ENCODE results near the gene TSPAN9. TPM values are rescaled to one million over a fixed set of nuclear protein-coding genes. Genes with fewer than 3 reads are reported as not detected.
A peak's percentile ranks its signal among the peaks of the same experiment; 100 is the strongest.

The TSPAN9 gene, protein sequence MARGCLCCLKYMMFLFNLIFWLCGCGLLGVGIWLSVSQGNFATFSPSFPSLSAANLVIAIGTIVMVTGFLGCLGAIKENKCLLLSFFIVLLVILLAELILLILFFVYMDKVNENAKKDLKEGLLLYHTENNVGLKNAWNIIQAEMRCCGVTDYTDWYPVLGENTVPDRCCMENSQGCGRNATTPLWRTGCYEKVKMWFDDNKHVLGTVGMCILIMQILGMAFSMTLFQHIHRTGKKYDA
- total RNA-seq: 74.1 and 83.7 TPM in 2 replicates

DNA sequence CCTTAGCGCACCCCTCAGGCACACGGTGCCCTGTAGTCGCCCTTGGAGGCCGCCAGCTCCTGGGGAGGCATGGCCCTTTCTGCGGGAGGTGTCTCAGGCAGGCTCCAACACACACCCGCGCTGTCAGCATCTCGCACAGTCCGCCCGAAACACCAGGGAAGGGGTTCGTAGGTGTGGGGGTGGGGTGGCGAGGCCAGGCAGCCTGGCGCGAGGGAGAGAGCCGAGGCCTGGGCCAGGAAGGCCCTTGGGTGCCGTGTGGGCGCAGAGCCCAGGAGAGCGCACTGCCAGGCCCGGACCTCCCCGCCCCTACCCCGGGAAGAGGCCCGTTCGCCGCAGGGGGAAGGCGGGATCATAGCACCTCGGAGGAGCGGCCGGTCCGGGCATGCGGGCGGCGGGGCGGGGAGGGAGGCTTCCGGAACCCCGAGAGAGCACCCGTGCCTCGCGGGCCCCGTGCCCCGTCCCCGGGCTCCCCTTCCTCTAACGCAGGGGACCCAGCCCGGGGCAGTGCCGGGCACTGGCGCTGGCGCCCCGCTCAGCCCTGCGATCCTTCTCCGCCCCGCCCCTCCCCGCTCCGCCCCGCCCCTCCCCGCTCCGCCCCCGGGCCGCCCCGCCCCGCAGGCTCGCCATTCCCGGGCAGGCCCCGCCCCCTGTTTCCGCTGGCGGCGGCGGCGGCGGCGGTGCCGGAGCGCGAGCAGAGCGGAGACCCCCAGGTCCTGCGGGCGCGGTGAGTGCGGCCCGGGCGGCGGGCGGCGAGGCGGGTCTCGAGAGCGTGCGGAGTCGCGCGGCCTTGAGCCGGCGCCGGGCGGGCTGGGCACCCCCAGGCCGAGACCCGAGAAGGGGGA, at the start of gene TSPAN9:
Gene TSPAN9, plus strand, starts transcription at position 650 of the 842 bp plus-strand sequence. CDS start 123,815 bp downstream, outside the sequence.
- peak; percentile 64 to 71 for DNase-seq (ENCODE audit: low read depth in 2 of 2)

DNA sequence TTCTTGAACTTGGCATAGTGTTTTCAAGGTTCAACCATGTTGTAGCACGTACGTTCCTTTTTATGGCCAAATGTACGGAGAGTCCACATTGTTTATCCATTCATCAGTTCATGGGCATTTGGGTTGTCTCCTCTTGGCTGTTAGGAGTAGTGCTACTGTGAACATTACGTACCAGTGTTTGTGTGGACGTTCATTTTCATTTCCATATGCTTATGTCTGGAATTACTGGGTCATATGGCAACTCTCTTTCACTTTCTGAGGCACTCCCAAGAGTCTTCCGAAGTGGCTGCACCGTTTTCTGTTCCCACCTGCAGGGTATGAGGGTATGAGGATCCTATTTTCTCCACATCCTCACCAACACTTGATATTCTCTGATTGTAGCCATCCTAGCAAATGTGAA, 49.1 kb upstream of the TSPAN9 start:
- no peak for DNase-seq (ENCODE audit: low read depth in 2 of 2)

DNA sequence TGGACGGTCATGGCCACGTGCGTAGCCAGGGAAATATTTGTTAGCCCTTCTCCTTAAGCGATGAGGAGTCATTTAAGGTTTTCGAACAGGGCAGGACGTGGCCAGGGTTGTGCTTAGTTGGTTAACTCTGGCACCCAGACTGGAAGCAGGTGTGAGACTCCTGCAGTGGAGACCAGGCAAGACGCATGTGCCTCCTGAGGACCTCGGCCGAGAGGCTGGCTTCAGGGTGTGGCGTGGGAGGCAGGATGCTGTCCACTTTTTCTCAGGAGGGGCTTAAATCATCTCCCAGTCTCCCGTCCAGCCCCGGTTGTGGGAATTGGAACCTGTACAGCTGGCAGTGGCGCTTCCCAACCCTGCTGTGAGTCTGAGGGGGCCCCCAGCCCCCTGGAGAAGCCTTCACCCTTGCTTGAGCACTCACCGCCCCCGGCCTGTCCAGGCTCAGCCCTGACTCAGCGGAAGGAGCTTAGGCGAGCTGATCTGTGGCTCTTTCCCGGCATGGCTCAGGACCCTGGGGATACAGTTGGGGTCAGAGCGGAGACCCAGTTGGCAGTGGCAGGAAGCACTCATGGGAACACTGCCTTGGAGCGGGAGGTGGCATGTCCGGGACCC, 46.3 kb upstream of the TSPAN9 start:
- no peak for DNase-seq (ENCODE audit: low read depth in 2 of 2)

DNA sequence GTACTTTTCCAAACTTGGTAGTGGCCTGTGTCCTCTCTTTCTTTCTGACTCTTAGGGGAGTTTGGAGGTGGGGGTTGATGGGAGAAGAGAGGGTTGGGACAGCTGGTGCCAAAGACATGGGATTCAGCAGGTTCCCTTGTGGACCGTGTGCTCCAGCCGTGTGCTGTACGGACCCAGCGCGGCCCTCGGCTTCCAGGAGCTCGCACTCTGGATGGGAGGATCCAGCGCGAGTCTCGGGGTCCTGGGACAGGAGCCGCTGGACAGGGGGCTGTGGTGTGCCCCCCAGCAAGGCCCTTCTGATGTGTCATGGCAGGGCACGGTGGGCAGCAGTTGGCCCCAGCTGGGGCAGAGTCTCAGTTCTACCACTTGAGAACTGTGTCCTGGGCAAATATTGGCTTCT, 45.0 kb upstream of the TSPAN9 start:
- DNase-seq (ENCODE audit: low read depth in 2 of 2): no peak

DNA sequence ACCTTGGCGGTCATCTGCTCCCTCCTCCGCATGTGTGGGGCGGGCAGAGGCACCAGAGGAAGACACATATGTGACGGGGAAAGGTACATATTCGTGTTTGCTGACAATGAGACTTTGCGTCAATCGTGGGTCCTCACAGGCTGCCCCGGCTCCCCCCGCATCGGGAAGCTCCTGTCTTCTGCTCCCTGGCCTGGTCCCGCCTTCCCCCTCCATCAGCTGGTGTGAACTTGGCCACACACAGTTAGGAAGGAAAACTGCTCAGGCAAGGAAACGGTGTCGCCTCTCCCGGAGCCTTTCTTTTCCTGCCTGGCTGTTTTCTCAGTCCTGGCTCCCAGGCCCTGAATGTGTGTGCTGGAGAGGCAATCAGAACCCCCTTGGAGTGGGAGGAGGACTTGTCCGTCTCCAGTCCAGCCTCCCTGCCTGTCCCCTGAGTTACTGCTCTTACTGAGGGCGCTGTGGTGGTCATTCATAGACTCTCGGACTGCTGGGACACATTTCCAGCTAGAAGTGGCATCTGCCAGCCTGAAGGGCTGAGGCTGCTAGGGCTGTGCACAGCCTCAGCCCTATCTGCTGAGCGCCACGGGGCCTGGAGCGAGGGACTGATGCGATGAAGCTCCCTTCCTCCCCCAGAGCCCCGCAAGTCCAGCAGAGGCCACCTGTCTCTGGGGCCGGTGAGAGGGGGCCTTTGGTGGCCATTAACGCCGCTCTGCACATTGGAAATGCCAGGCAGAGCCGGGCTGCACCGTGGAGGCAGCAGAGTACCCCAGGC, 44.2 kb upstream of the TSPAN9 start:
- peak; percentile 52 to 82 for DNase-seq (ENCODE audit: low read depth in 2 of 2)

DNA sequence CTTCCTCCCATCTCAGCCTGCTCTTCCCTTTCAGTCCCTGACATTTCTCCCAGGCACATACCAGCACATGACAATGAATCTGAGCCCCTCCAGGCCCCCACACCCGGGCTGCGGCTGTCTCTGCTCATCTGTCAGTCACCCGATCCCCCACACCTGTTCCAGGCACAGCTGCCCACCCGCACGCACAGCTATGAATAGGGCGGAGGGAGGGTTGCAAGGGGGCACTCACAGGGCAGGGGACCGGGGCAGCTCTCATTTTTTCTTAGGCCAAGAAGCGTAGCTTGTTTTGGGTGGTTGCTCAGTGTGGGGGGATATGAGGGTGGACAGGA, 43.7 kb upstream of the TSPAN9 start:
- DNase-seq (ENCODE audit: low read depth in 2 of 2): no peak

DNA sequence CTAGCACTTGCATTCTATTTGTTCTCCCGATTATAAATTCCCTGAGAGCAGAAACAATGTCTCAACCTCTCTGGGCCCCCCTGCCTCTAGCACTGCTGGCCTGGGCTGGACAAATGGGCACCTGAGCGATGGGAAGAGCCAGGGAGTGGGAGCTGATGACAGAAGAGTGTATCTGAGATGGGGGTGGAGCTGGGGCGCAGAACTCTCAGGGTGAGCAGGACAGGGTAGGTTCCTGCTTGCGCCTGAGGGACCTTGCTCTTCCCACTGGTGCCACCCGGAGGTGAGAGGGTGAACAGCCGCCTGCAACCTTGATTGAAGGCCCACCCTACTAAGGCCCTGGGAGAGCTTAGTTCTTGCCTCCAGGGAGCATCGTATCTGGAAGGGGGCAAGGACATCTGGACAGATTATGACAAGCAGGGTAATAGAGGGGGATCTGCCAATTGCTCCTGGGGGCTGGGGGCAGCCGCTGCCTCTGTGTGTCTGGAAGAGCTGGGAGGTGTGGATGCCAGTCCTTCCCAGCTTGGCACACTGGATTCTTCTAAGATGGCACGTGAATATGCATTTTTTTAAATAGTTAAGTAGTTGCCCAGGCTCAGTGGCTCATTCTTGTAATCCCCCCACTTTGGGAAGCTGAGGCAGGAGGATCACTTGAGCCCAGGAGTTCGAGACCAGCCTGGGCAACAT, 43.0 kb upstream of the TSPAN9 start:
- peak; percentile 76 to 89 for DNase-seq (ENCODE audit: low read depth in 2 of 2)

DNA sequence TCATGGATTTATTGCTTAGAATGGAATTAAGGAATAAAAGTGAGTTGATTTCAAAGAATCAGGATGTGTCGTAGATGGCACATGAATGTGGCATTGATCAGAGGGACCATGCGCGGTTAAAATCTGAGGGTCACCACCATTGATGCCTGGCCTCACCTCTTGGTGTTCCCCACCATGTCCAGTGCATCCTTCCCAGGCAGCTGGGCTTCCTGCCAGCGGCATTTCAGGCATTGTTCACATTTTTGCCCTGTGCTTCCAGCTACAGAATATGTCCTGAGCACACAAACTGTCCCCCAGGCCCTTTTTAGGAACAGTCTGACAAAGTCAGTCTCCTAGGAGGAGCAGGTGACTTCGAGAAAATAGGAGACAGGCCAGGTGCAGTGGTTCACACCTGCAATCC, 42.0 kb upstream of the TSPAN9 start:
- DNase-seq (ENCODE audit: low read depth in 2 of 2): peak in 1 of 2 donors; percentile 79

DNA sequence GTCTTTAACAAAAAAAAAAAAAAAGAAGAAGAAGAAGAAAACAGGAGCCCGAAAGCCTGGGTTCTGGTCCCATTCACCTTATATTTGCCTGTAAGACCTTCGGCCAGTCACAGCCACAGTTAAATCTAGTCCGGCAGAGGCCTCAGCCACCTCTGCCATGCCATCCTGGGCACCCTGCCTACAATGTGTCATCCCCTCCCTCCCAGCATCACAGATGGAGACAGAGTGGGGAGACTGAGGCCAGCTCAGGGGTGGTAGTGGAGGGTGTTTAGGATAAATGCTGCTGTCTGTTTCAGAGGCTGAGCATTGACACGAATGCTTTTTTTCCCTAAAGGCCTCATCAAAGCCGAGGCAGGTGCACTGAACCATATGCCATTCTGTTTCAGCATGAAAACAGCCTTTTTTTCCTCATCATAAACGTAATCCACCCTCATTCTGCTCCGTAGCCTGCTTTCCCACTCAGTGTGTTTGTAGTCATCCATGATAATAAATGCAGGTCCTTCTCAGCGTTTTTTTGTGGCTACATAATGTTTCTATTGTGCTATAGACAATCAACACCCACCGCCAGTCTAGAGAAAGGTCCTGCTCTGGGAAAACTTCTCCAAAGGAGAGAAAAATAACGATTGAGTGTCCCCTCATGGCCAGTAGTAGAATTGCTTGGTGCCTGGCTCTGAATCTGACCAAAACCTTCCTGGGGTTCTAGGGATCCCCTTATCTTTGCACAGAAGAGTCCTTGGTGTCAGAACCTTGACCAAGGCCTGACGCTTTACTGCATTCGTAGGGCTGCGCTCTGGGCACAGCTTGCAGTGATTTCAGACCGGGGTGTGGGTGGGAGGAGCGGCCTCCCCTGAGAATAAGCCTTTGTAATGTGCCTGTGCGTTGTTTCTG, 41.1 kb upstream of the TSPAN9 start:
- DNase-seq (ENCODE audit: low read depth in 2 of 2): peak; percentile 55 to 56

DNA sequence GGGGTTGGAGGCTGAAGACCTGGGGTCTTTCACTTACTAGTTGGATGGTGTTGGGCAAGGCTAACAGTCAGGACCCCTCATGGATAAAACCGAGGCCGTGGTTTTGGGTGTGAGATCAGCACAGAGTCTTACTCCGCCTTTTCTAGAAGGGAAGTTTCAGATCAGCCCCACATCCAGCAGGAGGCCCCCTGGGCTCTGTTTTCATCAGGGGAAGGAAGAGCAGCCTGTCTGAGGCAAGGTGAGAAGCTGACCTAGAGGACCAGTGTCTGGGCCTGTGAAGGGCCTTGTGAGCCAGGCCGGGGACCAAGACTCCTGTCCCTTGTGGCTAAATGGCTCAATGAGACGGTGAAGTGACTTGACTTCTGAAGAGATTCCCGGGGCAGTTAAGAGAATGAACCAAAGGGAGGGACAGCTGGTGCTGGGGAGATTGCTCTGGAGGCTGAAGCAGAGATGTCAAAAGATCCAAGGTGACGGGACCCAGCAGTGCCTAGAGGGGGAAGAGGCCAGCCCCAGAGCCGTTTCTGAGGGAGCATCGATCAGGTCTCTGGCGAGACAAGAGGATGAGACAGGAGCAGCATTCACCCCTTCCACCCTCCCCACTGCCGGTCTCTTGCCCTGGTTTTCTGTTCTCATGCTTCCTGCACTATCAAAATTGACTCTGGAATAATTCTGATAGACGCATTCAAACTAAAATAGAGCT, 40.1 kb upstream of the TSPAN9 start:
- no peak for DNase-seq (ENCODE audit: low read depth in 2 of 2)

DNA sequence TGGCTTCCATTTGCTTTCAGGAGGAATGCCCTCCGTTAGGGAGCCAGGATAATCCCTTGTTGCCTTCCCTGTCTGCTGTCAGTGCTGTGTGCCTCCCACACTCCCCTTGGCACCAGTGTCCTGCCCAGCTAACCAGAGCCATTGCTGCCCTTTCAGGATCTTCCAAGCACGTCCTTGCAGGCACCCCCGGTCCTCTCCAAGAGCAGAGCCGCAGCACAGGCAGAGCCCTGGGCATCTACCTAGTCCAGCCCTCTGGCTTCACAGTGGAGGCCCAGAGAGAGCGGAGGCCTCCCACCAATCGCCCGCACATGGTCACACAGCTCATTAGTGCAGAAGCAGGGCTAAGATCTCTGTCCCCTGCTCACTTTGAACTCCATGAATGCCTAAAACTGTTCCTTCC, 39.0 kb upstream of the TSPAN9 start:
- no peak for DNase-seq (ENCODE audit: low read depth in 2 of 2)

DNA sequence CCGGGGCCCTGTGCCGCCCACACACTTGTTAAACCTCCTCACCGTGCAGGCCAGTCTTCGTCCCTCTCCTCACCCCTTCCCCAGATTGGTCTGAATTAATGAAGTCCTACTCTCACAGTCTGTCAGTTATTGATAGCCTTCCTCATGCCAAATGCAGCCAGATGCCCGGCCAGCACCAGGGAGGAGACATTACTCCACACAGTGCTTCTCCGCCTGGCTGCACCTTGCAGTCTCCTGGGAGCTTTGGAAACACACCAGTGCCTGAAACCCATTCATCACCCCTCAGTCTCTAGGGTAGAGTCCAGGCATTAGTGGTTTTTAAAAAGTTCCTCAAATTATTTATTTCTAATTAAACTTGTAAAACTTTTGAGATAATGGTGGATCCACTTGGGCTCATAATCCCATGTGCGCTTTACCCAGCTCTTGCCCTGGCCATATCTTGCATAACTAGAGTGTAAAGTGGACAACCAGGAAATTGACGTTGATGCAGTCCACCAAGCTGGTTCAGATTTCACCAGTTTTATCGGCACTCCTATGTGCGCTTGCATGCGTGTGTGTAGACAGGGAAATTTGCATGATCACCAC, 38.2 kb upstream of the TSPAN9 start:
- DNase-seq (ENCODE audit: low read depth in 2 of 2): no peak

DNA sequence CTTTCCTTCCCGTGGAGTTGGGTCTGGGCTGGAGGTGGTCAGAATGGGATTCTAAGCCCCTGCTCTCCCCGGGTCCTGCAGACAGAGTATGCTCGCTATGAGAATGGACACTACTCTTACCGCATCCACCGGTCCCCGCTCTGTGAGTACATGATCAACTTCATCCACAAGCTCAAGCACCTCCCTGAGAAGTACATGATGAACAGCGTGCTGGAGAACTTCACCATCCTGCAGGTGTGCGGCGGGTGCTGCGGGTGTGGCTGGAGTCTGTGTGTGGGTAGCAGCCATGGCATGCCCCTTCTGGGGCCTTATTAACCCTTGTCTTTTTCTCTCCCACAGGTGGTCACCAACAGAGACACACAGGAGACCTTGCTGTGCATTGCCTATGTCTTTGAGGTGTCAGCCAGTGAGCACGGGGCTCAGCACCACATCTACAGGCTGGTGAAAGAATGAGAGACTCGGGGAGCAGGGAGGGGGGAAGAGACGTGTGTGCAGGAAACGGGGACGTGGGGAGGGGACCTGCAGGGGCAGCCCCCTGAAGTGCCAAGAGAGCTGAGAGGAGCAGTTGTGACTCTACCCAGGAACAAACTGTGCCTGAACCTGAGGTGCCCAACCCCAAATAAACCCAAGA, 37.0 kb upstream of the TSPAN9 start:
- no peak for DNase-seq (ENCODE audit: low read depth in 2 of 2)

DNA sequence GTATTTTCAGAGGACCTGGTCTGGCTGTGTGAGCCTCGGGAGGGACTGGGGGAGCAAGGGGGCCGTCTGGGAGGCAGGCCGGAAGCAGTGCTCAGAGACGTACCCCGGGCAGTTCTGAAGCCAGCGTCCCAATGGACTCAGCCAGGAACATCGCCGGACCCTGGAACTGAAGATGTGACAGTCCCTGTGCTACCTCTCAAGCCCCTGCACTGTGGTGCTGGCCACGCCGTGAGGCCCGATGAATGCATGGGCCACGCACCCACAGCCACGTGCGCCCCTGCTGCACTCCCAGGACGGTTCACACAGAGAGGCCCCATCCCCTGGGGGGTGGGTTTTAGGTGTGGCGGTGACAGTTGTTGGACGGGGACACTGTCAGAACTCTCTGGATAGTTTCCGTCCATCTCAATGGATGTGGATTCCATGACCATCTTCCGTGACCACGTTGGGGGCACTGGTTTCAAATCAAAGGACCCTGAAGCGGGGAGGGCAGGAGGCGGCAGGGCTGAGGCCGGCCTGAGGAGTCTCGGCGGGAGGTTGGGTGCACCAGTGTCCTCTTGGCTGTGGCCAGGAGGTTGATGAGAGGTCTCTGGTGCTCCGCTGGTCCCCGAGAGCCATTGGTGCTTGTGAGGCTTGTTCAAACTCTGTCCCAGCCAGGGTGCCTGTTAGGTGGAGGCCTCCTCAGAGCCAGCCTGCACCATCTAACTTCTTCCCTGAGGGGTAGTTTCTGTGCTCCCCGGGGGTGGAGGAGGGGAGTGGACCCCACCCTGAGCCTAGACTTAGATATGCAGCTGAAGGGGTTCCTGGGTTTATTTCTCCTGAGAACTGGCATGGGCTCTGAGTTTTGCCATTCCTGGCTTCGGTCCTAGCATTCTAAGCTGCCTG, 36.3 kb upstream of the TSPAN9 start:
- DNase-seq (ENCODE audit: low read depth in 2 of 2): no peak

DNA sequence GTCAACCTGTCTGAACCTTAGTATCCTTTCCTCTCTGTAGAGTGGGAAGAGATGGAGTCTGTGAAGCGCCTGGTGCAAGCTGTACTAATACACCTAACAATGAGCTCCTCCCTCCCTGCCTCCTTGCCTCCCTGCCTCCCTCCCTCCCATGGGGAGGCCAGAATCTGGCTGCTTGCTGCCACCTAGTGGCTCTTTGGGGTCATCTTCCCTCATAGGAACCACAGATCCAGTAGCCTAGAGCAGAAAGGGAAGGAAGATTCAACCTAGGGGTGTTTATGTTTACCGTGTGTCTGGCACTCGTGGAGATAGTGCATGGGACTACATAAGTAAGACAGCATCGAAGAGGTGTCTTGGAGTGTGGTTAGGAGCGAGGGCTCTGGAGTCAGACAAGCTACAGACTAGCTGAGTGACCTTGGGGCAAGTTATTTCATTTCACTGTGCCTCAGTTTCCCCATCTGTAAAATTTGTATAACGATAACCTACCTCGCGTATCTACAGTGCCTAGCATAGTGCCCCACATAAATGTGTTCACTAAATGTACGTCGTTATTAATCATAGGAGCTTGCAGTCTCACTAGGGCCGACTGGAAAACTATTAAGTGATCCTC, 35.5 kb upstream of the TSPAN9 start:
- peak; percentile 84 to 86 for DNase-seq (ENCODE audit: low read depth in 2 of 2)

DNA sequence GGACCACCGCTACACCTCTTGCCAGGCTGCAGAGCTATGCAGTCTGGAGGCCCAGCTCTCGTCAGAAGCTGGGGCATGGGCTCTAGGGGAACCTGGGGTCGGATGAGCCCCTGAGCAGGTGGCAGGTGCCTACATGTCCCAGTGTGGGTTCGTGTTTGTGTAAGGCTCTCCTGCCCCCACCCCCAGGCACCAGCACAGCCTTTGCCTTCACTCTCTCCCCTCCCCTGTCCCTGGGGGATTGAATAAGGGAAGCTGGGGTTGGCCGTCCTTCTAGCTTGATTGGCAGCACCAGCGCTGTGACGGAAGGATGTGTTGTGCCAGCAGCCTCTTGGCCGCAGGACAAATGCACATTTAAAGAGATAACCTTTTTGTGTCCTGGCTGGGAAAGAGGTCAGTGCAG, 34.8 kb upstream of the TSPAN9 start:
- DNase-seq (ENCODE audit: low read depth in 2 of 2): no peak

DNA sequence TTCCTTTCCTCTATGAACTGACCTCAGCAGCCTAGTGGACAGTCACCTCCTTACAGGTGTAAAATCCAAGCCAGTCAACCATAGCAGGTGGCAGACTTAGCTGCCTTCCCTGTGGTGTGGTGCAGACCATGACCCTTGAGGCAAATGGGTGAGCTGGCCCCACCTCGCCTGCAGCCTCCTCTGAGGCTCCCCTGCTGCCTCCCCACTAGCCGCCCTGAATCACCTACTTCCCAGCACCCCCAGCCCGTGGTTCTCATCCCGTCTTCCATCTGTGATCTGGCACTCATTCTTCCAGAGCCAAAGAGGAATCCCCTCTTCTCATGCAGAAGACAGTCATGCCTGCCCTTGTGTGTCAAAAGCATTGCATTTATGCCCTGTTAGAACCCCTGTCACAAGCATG, 34.4 kb upstream of the TSPAN9 start:
- no peak for DNase-seq (ENCODE audit: low read depth in 2 of 2)

All from lung microvascular endothelial cell (primary cell).